ENCODE data around the gene TEAD1. TPM values are rescaled to one million over a fixed set of nuclear protein-coding genes. Genes with fewer than 3 reads are reported as not detected.

Gene TEAD1
- total RNA-seq, 4 donors from 2014 or later: 46.1 to 175 (median 126) TPM

DNA sequence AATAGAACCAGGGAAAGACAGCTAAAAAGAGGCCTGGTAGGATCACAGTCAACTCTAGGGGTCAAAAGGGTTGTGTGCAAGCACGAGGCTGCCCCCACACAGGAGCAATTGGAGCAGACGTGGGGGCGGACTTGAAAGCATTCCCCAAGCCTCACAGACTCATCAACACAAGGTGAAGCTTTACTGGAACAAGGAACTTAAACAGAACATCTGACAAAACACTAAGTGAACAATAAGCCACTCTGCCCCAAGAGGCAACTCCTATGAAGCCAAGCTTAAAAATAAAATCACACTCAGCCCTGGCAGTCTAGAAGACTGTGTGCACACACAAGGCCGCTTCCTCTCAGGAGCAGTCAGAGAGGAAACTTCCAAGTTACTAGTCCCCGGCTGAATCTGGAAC is 32.2 kb upstream of the TEAD1 start:
- no peaks in the 10 kb centered on the region for H3K27me3 ChIP-seq
- intact Hi-C loops (cut with DNase I; ENCODE audit: low total_unique reads): no loop called here
- TF ChIP-seq, protein P1, sequence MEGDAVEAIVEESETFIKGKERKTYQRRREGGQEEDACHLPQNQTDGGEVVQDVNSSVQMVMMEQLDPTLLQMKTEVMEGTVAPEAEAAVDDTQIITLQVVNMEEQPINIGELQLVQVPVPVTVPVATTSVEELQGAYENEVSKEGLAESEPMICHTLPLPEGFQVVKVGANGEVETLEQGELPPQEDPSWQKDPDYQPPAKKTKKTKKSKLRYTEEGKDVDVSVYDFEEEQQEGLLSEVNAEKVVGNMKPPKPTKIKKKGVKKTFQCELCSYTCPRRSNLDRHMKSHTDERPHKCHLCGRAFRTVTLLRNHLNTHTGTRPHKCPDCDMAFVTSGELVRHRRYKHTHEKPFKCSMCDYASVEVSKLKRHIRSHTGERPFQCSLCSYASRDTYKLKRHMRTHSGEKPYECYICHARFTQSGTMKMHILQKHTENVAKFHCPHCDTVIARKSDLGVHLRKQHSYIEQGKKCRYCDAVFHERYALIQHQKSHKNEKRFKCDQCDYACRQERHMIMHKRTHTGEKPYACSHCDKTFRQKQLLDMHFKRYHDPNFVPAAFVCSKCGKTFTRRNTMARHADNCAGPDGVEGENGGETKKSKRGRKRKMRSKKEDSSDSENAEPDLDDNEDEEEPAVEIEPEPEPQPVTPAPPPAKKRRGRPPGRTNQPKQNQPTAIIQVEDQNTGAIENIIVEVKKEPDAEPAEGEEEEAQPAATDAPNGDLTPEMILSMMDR (IDR thresholded peaks at IDR 0.05 in 4 of 5, conservative IDR thresholded peaks at IDR 0.05 in 1 of 5): no peak
- no peak for TF ChIP-seq POLR2A (IDR thresholded peaks at IDR 0.05)
- H3K36me3 ChIP-seq: no peaks in the 10 kb centered on the region
- ATAC-seq (no peak), DNase-seq (no peak)
- H3K4me3 ChIP-seq: no peak overlapping the region
- H3K27ac ChIP-seq: no peak overlapping the region
- H3K9me3 ChIP-seq: no peaks in the 10 kb centered on the region
- no peaks in the 10 kb centered on the region for H3K4me1 ChIP-seq
- in situ Hi-C loops (cut with MboI; ENCODE audit: low sequenced_read_pairs in 4 of 4): loop anchor here in 1 of 4 donors (25.0 kb wide), 1 partner anchor 520 kb away; no protein-coding TSS in a partner anchor

DNA sequence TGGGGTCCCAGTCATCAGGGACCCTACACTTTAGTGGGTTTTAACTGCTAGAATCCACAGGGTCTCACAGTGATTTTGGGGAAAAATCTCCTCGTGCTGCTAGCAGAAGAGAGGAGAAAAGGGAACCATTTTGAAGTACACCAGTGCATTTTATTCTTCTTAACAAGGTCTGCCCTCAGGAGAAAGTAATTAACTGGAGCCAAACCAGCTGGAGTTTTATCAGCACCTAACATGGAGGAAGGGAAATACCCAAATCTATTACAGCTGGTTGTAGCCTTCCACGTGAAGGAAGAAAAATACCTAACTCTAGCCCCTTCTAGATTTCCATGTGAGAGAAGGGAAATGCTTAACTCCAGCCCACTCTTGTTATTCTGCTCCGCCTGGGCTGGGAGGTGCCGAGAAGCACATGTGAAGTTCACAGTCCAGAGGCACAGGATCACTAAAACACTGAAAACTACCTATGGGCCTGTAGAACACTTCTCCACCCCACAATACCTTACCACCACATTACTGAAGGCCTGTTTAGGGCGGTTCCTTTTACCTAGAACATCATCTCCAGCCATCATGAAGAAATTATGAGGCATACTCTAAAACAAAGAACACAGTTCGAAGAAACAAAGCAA is 31.3 kb upstream of the TEAD1 start:
- Histone ChIP-seq H3K27ac (no peak overlapping the region), H3K36me3 (no peaks in the 10 kb centered on the region), H3K4me1 (no peaks in the 10 kb centered on the region), H3K27me3 (no peaks in the 10 kb centered on the region), H3K4me3 (no peak overlapping the region), H3K9me3 (no peaks in the 10 kb centered on the region)
- TF ChIP-seq, protein P1 (IDR thresholded peaks at IDR 0.05 in 4 of 5, conservative IDR thresholded peaks at IDR 0.05 in 1 of 5): no peak
- no peak for TF ChIP-seq POLR2A (IDR thresholded peaks at IDR 0.05)
- in situ Hi-C loops (cut with MboI; ENCODE audit: low sequenced_read_pairs in 4 of 4): loop anchor here in 1 of 4 donors (25.0 kb wide), 1 partner anchor 519 kb away; no protein-coding TSS in a partner anchor
- no peak for ATAC-seq
- intact Hi-C loops (cut with DNase I; ENCODE audit: low total_unique reads): no loop called here
- DNase-seq: no peak

DNA sequence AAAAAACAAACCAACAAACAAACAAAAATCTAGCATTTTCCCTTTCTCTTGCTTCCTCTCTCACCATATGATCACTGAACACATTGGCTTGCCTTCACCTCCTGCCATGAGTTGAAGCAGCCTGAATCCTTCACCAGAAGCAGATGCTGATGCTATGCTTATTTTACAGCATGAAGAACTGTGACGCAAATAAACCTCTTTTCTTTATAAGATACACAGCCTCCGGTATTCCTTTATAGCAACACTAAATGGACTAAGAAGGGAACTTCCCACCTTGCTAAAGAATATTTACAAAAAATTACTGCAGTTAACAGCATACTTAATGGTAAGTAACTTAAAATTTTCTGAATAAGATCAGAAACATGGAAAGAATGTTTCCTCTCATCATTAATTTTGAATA is 27.7 kb upstream of the TEAD1 start:
- no peaks in the 10 kb centered on the region for H3K36me3 ChIP-seq
- DNase-seq (no peak), ATAC-seq (no peak)
- no peak for TF ChIP-seq POLR2A (IDR thresholded peaks at IDR 0.05)
- TF ChIP-seq, protein P1 (IDR thresholded peaks at IDR 0.05 in 4 of 5, conservative IDR thresholded peaks at IDR 0.05 in 1 of 5): no peak
- no peak overlapping the region for H3K4me3 ChIP-seq
- no peaks in the 10 kb centered on the region for H3K9me3 ChIP-seq
- in situ Hi-C loops (cut with MboI; ENCODE audit: low sequenced_read_pairs in 4 of 4) (loop anchor here in 1 of 4 donors (25.0 kb wide), 1 partner anchor 516 kb away; no protein-coding TSS in a partner anchor), intact Hi-C loops (cut with DNase I; ENCODE audit: low total_unique reads) (no loop called here)
- no peaks in the 10 kb centered on the region for H3K4me1 ChIP-seq
- H3K27ac ChIP-seq: no peak overlapping the region
- no peaks in the 10 kb centered on the region for H3K27me3 ChIP-seq

DNA sequence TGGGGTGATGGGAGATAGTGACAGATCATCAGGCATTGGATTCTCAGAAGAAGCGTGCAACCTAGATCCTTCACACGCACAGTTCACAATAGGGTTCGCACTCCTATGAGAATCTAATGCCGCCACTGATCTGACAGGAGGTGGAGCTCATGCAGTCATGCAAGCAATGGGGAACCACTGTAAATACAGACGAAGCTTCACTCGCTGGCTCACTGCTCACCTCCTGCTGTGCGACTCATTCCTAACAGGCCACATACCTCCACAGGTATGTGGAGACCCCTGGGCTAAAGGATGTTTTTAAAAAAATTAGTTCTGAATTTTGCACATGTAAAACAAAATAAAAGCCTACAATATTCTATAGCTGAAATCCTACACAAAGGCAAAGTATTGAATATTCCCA is 20.5 kb upstream of the TEAD1 start:
- intact Hi-C loops (cut with DNase I; ENCODE audit: low total_unique reads) (no loop called here), in situ Hi-C loops (cut with MboI; ENCODE audit: low sequenced_read_pairs in 4 of 4) (no loop called here)
- Histone ChIP-seq H3K4me1 (no peaks in the 10 kb centered on the region), H3K4me3 (no peak overlapping the region), H3K27me3 (no peaks in the 10 kb centered on the region), H3K9me3 (no peaks in the 10 kb centered on the region), H3K36me3 (no peaks in the 10 kb centered on the region), H3K27ac (no peak overlapping the region)
- DNase-seq: no peak
- TF ChIP-seq POLR2A (IDR thresholded peaks at IDR 0.05): no peak
- TF ChIP-seq, protein P1 (IDR thresholded peaks at IDR 0.05 in 4 of 5, conservative IDR thresholded peaks at IDR 0.05 in 1 of 5): no peak
- no peak for ATAC-seq

DNA sequence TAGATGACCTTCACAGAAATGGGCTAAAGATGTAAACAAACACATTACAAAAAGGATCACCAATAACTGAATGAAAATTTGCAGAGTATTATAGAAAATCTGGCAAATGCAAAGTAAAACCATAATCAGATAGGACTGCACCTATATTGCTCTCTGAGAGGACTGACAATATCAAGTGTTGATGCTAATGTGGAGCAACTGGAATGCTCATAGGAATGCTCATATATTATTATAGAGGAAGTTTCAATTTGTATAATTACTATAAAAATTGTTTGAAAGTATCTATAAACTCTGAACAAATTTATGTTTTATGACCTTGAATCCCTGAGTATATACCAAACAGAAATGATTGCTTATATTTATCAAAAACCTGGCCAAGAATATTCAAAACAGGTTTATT is 18.4 kb upstream of the TEAD1 start:
- Histone ChIP-seq H3K27ac (no peak overlapping the region), H3K4me1 (no peaks in the 10 kb centered on the region), H3K27me3 (no peaks in the 10 kb centered on the region), H3K36me3 (no peaks in the 10 kb centered on the region), H3K9me3 (no peaks in the 10 kb centered on the region), H3K4me3 (no peak overlapping the region)
- in situ Hi-C loops (cut with MboI; ENCODE audit: low sequenced_read_pairs in 4 of 4) (no loop called here), intact Hi-C loops (cut with DNase I; ENCODE audit: low total_unique reads) (no loop called here)
- DNase-seq: no peak
- TF ChIP-seq, protein P1 (IDR thresholded peaks at IDR 0.05 in 4 of 5, conservative IDR thresholded peaks at IDR 0.05 in 1 of 5): no peak
- ATAC-seq: no peak

All from gastrocnemius medialis (tissue), 4 donors.